ENCODE measurements around the gene RUFY4.

RUFY4 gene

GRCh38 chr2:218089259-218089658 lies 20.2 kb downstream of the RUFY4 start:
- TF ChIP-seq CTCF (IDR thresholded peaks at IDR 0.05; ENCODE audit: low read length): no peak
- TF ChIP-seq EZH2 (IDR thresholded peaks at IDR 0.05; ENCODE audit: borderline replicate concordance, low read length): no peak
- H3K4me1 ChIP-seq (ENCODE audit: insufficient read depth, low read length, severe bottlenecking): no peaks in the 10 kb centered on the region
- no peaks in the 10 kb centered on the region for H4K20me1 ChIP-seq (ENCODE audit: insufficient read depth, low read length)
- H3K36me3 ChIP-seq (ENCODE audit: insufficient read depth, low read length): no peaks in the 10 kb centered on the region
- H3K27ac ChIP-seq (ENCODE audit: low read depth, low read length, poor library complexity, severe bottlenecking): no peak overlapping the region
- no peaks in the 10 kb centered on the region for H3K79me2 ChIP-seq (ENCODE audit: insufficient read depth, low read length)
- no peak overlapping the region for H3K9ac ChIP-seq (ENCODE audit: low read length)
- H3K9me2 ChIP-seq (ENCODE audit: low read depth, low read length): no peaks in the 10 kb centered on the region
- no peak overlapping the region for H2AFZ ChIP-seq (ENCODE audit: low read length)
- H3F3A ChIP-seq (ENCODE audit: insufficient read depth, low read length): no peaks in the 10 kb centered on the region
- no peak overlapping the region for H3K4me3 ChIP-seq (ENCODE audit: low read depth, low read length, poor library complexity, severe bottlenecking)
- H3K9me3 ChIP-seq (ENCODE audit: low read length): no peaks in the 10 kb centered on the region
- H3K27me3 ChIP-seq (ENCODE audit: insufficient read depth, low read length): no peaks in the 10 kb centered on the region
- H3K4me2 ChIP-seq (ENCODE audit: low read length): no peak overlapping the region

- Histone ChIP-seq H3K27me3 (ENCODE audit: insufficient read depth, low read length) (no peaks in the 10 kb centered on the region), H3K36me3 (ENCODE audit: insufficient read depth, low read length) (no peaks in the 10 kb centered on the region), H3K9me3 (ENCODE audit: low read length) (no peaks in the 10 kb centered on the region), H3K4me3 (ENCODE audit: low read depth, low read length, poor library complexity, severe bottlenecking) (no peak overlapping the region), H3K4me1 (ENCODE audit: insufficient read depth, low read length, severe bottlenecking) (no peaks in the 10 kb centered on the region), H3K79me2 (ENCODE audit: insufficient read depth, low read length) (no peaks in the 10 kb centered on the region), H2AFZ (ENCODE audit: low read length) (no peak overlapping the region), H3K9ac (ENCODE audit: low read length) (no peak overlapping the region), H3K4me2 (ENCODE audit: low read length) (no peak overlapping the region), H3K9me2 (ENCODE audit: low read depth, low read length) (no peaks in the 10 kb centered on the region), H3K27ac (ENCODE audit: low read depth, low read length, poor library complexity, severe bottlenecking) (no peak overlapping the region), H3F3A (ENCODE audit: insufficient read depth, low read length) (no peaks in the 10 kb centered on the region), H4K20me1 (ENCODE audit: insufficient read depth, low read length) (no peaks in the 10 kb centered on the region)
- TF ChIP-seq EZH2 (IDR thresholded peaks at IDR 0.05; ENCODE audit: borderline replicate concordance, low read length): no peak
- no peak for TF ChIP-seq CTCF (IDR thresholded peaks at IDR 0.05; ENCODE audit: low read length)
Observed at GRCh38 chr2:218091746-218092145, 22.7 kb downstream of the RUFY4 start.

- Histone ChIP-seq H3K79me2 (ENCODE audit: insufficient read depth, low read length) (no peaks in the 10 kb centered on the region), H3K9me3 (ENCODE audit: low read length) (no peaks in the 10 kb centered on the region), H3K4me1 (ENCODE audit: insufficient read depth, low read length, severe bottlenecking) (no peaks in the 10 kb centered on the region), H3K9ac (ENCODE audit: low read length) (no peak overlapping the region), H2AFZ (ENCODE audit: low read length) (no peak overlapping the region), H3K27me3 (ENCODE audit: insufficient read depth, low read length) (no peaks in the 10 kb centered on the region), H3K36me3 (ENCODE audit: insufficient read depth, low read length) (no peaks in the 10 kb centered on the region), H3K9me2 (ENCODE audit: low read depth, low read length) (no peaks in the 10 kb centered on the region), H3K4me2 (ENCODE audit: low read length) (no peak overlapping the region), H4K20me1 (ENCODE audit: insufficient read depth, low read length) (no peaks in the 10 kb centered on the region), H3F3A (ENCODE audit: insufficient read depth, low read length) (no peaks in the 10 kb centered on the region), H3K4me3 (ENCODE audit: low read depth, low read length, poor library complexity, severe bottlenecking) (no peak overlapping the region), H3K27ac (ENCODE audit: low read depth, low read length, poor library complexity, severe bottlenecking) (no peak overlapping the region)
- TF ChIP-seq CTCF (IDR thresholded peaks at IDR 0.05; ENCODE audit: low read length) (peak; percentile 17; the same call in 1 of the 2 replicates), EZH2 (IDR thresholded peaks at IDR 0.05; ENCODE audit: borderline replicate concordance, low read length) (no peak)
Observed at GRCh38 chr2:218093879-218094278, 24.8 kb downstream of the RUFY4 start.

Data from OCI-LY1 (cell line).